Fibroblast of skin of abdomen (primary cell): Measurements from ENCODE around the gene CCDC68.

Source experiments
- DNase-seq: peaks from one replicate; pipeline ENCODE4 v3.0.0-alpha.2; 2013

CCDC68 gene

GRCh38 chr18:54914816-54915215 is 44.4 kb downstream of the CCDC68 start:
- no peak for DNase-seq

- DNase-seq: no peak
Measured at GRCh38 chr18:54911551-54911950, 47.7 kb downstream of the CCDC68 start.

DNA sequence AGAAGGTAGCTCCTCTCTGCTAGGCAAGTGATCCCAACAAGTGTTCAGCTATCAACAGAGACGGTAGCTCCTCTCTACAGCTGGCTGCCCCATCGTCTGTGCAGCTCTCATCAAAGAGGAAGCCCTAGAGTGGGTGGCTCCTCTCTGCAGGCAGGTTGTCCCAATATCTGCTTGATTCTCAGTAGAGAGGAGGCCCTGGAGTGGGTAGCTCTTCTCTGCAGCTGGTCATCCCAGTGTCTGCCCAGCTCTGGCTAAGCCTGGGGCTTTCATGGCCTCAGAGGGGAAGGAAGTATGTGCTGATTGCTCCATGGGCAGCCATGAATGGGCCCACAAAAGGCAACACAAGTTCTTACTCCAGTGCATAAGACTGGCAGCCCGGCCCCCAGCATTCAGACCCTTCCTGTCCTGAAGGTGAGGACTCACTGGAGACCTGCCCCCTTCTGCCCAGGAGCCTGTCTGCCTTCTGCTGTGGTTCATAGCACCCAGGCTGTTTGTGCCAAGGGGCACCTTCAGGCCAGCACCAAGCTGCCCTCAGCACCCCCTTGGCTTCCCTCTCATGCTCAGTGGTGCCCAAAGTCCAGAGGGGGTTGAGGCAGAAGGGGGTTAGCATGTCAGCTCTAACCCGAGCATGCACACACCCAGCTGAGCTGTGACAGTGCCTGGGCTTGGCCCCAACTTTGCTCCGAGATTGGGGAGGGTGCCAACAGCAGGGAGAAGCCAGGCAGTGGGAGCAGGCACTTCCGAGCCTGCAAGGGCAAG is 48.9 kb downstream of the CCDC68 start:
- DNase-seq: no peak

- no peak for DNase-seq
Measured at GRCh38 chr18:54909538-54909937, 49.7 kb downstream of the CCDC68 start.

- peak; percentile 79 for DNase-seq
Measured at GRCh38 chr18:54906331-54907185, 52.7 kb downstream of the CCDC68 start.

DNA sequence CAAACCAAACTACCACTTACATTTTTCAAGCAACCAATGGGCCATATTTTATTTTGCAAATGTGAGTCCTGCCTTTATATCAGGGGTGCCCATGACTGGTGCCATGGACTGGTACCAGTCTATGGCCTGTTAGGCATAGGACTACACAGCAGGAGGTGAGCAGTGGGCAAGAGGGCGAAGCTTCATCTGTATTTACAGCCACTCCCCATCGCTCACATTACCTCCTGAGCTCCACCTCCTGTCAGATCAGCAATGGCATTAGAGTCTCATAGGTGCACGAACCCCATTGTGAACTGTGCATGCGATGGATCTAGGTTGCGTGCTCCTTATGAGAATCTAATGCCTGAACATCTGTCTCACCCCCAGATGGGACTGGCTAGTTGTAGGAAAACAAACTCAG is 53.6 kb downstream of the CCDC68 start:
- no peak for DNase-seq

DNA sequence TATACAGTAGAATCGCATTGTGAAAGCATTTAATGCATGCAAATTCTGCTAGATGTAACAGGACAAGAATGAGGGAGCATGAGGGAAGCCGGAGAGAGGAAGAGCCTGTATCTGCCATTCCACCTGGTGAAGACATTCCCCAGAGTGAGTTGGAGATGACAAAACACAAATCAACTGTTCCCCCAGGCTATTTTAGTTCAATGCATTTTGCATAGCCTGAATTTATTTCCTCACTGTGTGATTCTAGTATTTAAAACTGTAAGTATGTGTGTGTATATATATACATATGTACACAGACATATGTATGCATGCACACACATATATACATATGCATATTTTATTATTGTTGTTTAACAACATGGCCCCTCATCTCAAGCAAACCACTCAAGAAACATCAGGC is 54.7 kb downstream of the CCDC68 start:
- no peak for DNase-seq

DNA sequence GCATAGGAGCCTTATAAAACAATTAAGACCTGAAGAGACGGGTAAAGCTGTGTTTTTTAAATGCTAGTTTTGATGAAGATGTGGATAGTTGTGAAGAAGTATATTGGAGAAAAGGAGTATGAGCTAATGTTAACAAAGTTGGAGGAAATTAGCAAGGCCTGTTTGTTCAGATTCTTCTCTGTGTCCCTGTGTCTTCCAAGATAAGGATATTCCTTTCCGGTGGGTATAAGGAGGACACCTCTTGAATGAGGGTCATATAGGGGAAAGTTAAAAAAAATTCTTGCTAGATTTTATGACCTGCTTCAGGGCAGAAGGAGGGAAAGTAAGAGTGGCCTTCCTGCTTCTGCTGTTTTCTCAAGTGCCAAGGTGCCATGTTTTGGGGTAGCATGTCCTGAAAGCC is 59.0 kb downstream of the CCDC68 start:
- DNase-seq: no peak

- no peak for DNase-seq
Measured at GRCh38 chr18:54899500-54899899, 59.8 kb downstream of the CCDC68 start.

DNA sequence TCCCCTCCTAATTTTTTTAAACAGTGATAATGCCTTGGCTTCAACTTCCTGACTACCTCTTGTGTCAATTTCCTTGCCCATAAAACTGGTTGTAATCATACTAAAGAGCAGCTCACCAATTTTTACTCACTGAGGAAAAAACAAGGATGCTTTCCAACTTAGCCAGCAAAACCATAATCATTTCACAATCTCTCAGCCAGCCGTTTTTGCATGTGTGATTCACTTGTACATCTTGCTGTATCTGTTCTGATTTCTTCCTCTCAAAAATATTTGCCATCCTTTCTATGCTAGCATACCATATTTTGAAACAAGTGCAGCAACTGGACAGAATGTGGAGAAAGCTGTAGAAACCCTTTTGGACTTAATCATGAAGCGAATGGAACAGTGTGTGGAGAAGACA is 70.3 kb downstream of the CCDC68 start:
- DNase-seq: peak; percentile 65

GRCh38 chr18:54888378-54888777 is 70.9 kb downstream of the CCDC68 start:
- DNase-seq: no peak

- DNase-seq: peak; percentile 19
Measured at GRCh38 chr18:54883816-54884604, 75.3 kb downstream of the CCDC68 start.

DNA sequence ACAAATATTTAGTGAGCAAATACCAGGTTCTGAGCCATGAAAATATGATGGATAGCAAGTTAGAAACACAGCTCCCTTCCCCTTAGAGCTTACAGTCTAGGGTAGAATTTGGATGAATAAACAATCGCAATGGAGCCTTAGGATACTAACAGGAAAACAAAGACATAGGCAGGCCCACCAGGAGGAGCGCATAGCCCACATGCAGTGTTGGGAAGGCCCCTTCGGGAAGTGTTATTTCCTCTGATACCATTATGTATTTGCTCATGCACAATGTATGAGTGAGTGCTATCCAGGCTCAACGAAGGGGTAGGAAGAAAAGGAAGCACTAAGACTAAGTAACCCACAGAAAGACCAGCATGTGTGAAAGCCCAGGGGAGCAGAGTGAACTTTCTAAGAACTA is 76.9 kb downstream of the CCDC68 start:
- DNase-seq: no peak

DNA sequence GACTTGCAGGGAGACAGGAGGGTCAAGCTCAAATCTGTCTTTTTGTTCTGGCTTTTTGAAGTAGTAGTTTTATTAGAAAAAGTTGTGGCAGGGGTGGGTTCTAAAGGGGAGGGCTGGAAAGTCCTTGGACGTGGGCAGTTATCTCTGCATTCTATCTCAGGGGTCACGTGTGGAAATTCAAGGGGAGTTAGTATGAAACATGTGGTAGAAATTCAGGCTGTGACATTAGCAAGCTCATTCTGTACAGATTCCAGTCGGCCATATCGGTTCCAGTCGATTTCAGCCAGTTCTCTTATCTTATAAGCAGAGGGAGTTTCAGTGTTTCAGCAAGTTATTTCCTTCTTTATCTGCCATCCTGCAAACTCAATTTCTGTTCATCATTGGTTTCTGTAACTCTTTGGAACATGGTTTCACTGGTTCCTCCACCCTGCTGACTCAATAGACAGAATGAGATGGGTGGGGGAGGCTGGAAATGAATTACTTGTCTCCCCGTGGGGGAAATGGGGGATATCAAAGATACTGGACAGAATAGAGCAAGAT is 78.0 kb downstream of the CCDC68 start:
- DNase-seq: no peak

DNA sequence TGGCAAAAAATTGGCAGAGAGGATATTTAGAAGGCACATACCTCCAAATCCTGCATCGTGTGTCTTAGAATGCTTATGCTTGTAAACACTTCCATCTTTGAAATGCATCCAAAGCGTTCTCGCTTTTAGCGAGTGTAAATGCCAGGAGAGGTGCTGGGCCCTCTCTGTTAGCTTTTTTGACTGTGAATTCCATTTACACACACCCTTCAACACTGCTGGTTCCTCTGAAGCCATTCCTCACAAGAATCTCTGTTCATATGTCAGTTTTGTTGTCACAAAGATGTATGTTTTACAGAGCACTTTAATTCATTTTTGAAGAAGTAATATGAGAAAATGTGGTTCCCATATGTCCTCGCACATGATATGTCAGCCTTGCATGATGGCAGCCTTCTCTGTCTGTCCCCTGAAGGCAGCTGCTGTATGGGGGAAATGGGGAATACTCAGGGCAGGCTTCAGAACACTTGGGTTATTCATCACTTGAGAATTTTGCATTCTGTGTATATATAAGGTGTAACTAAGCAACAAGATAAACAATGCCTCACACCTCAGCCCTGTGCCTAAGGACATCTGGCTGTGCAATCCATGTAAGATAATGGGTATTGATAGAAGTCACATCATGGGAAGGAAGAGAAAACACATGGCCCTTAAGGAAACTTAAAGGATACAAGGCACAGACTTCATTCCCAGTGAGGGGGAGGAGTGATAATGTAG is 78.7 kb downstream of the CCDC68 start:
- peak; percentile 68 for DNase-seq

- DNase-seq: no peak
Measured at GRCh38 chr18:54879691-54880090, 79.6 kb downstream of the CCDC68 start.

DNA sequence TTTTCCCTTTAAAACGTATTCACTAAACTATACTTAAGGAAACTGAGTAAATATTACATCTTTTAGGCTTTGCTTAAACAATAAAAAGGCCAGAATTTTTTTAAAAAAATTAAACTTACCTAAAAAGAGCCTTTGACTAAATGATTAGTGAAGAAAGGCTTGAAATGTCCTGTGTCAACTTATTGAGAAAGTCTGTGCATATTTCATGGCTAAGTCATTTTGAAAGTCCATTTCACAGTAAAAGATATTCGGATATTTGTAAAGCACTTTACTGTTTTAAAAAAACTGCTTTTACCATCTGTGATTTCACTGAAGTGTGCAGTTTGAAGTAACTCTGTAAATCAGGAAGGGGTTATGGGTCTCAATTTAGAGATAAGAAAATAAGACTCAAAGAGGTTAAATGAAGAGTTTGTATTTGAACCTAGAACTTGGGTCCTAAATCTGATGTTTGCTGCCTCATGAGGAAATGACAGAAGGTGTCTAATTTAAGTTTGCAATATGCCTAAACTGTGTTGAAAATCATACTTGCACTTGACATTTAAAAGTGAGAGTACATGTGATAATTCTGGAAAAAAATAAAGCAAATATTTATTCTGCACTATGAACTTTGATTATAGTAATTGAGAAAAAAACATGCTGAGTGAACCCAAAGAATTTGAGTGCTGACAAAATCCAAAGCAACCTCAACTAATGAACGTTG is 80.5 kb downstream of the CCDC68 start:
- DNase-seq: no peak

- DNase-seq: peak; percentile 24
Measured at GRCh38 chr18:54878159-54878622, 81.1 kb downstream of the CCDC68 start.

DNA sequence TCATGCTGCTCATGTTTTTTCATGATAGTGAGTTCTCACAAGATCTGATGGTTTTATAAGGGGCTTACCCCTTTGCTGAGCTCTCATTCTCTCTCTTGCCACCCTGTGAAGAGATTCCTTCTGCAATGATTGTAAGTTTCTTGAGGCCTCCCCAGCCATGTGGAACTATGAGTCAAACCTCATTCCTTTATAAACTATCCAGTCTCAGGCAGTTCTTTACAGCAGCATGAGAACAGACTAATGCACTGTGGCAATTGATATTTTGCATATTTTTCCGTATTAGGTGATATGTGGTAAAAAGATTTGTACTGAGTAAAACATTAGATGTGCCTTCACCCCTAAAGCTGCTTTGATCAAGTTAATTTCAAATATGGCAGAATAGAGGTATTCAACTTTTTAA is 82.2 kb downstream of the CCDC68 start:
- DNase-seq: peak; percentile 37

DNA sequence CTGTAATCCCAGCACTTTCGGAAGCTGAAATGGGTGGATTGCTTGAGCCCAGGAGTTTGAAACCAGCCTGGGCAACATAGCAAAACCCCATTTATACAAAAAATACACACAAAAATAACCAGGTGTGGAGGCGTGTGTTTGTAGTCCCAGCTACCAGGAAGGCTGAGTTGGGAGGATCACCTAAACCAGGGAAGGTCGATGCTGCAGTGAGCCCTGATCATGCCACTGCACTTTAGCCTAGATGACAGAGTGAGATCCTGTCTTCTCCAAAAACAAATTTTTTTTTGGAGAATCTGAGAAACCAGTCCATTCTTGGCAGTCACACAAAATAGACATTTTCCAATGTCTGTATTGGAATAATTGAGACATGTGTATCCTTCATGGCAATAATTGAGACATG is 84.2 kb downstream of the CCDC68 start:
- DNase-seq: no peak

DNA sequence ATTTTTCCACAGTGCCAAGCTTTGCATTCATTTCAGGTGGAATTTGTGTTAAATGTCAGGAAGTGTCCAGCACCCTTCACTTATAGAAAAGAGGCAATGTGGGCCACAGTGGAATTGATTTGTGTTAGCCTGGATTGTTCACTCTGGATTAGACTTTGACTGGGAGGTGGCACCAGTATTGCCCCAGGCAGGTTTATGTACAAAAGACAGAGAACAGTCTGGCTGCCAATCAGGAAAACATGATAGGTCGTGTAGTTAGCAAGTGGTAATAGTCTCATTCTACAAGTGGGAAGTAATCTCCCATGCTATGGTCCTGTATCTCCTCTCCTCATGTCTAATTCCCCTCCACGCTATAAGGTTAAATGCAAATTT is 85.4 kb downstream of the CCDC68 start:
- DNase-seq: no peak

DNA sequence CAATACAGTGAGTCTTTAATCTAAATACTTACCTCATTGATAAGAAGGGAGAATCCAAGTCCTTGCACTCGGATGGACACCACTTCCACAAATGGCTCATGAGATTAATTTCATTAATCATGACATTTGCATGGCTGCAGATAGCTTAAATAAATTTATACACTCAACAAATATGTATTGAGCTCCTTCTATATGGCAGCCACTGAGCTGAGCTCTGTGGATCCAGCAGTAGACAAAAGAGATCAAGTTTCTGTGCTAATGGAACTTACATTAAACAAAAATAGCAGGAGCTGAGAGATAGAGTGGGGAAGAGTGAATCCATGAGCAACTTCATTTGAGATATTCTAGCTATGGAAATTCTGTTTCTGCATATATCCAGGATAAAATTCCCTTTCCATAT is 86.6 kb downstream of the CCDC68 start:
- DNase-seq: no peak
